COLO829 (cell line): ENCODE data around the gene GBX2.

Experiments used
- DNase-seq: peaks from one replicate; pipeline ENCODE4 v3.0.0; 2012; ENCODE audit warnings: low spot score

Gene GBX2

GRCh38 chr2:236168110-236169080 is at the start of gene GBX2:
TSS of gene GBX2 (minus strand) at chr2:236168386. CDS start at chr2:236167971, 415 bp downstream.
- DNase-seq: peak; percentile 41

- DNase-seq: no peak
These were observed 49.7 kb upstream of the GBX2 start for GRCh38 chr2:236217926-236218325.

- DNase-seq: no peak
These were observed 48.5 kb upstream of the GBX2 start for GRCh38 chr2:236216711-236217110.

GRCh38 chr2:236215761-236216333 is 47.7 kb upstream of the GBX2 start:
- DNase-seq: no peak

- no peak for DNase-seq
These were observed 47.0 kb upstream of the GBX2 start for GRCh38 chr2:236215196-236215595.

GRCh38 chr2:236214376-236214995 is 46.3 kb upstream of the GBX2 start:
- no peak for DNase-seq

- DNase-seq: no peak
These were observed 43.1 kb upstream of the GBX2 start for GRCh38 chr2:236211296-236211695.

- DNase-seq: no peak
These were observed 42.4 kb upstream of the GBX2 start for GRCh38 chr2:236210536-236210935.

- DNase-seq: no peak
These were observed 41.8 kb upstream of the GBX2 start for GRCh38 chr2:236209996-236210395.

- DNase-seq: no peak
These were observed 41.3 kb upstream of the GBX2 start for GRCh38 chr2:236209535-236209934.

- no peak for DNase-seq
These were observed 40.1 kb upstream of the GBX2 start for GRCh38 chr2:236208019-236208926.

GRCh38 chr2:236207472-236207871 is 39.3 kb upstream of the GBX2 start:
- no peak for DNase-seq

GRCh38 chr2:236205867-236206645 is 37.9 kb upstream of the GBX2 start:
- peak; percentile 6 for DNase-seq

- no peak for DNase-seq
These were observed 36.8 kb upstream of the GBX2 start for GRCh38 chr2:236204953-236205352.

GRCh38 chr2:236200378-236200777 is 32.2 kb upstream of the GBX2 start:
- no peak for DNase-seq

GRCh38 chr2:236196366-236196765 is 28.2 kb upstream of the GBX2 start:
- no peak for DNase-seq

- no peak for DNase-seq
These were observed 27.5 kb upstream of the GBX2 start for GRCh38 chr2:236195726-236196125.

- DNase-seq: no peak
These were observed 26.6 kb upstream of the GBX2 start for GRCh38 chr2:236194786-236195185.

- DNase-seq: no peak
These were observed 24.8 kb upstream of the GBX2 start for GRCh38 chr2:236193026-236193425.

GRCh38 chr2:236190674-236191073 is 22.5 kb upstream of the GBX2 start:
- DNase-seq: no peak

- no peak for DNase-seq
These were observed 16.5 kb upstream of the GBX2 start for GRCh38 chr2:236184701-236185100.
